Measurements from ENCODE around the gene C5.
A peak's percentile ranks its signal among the peaks of the same experiment; 100 is the strongest.

Gene C5

GRCh38 chr9:120944434-120944843 is 105.6 kb downstream of the C5 start:
- in situ Hi-C loops (cut with MboI; ENCODE audit: low sequenced_read_pairs, unreplicated experiment), result no loop called here
- DNase-seq (ENCODE audit: low spot score), result peak; percentile 78
- TF ChIP-seq CTCF (IDR thresholded peaks at IDR 0.05; ENCODE audit: borderline replicate concordance, control extremely low read depth, extremely low read depth, insufficient read depth, missing control alignments), result no peak

- in situ Hi-C loops (cut with MboI; ENCODE audit: low sequenced_read_pairs, unreplicated experiment), result no loop called here
- no peak for DNase-seq (ENCODE audit: low spot score)
- no peak for TF ChIP-seq CTCF (IDR thresholded peaks at IDR 0.05; ENCODE audit: borderline replicate concordance, control extremely low read depth, extremely low read depth, insufficient read depth, missing control alignments)
These were observed 107.7 kb downstream of the C5 start for GRCh38 chr9:120942186-120943001.

- in situ Hi-C loops (cut with MboI; ENCODE audit: low sequenced_read_pairs, unreplicated experiment), result no loop called here
- no peak for DNase-seq (ENCODE audit: low spot score)
These were observed 108.9 kb downstream of the C5 start for GRCh38 chr9:120941046-120941770.

GRCh38 chr9:120940573-120940972 is 109.5 kb downstream of the C5 start:
- in situ Hi-C loops (cut with MboI; ENCODE audit: low sequenced_read_pairs, unreplicated experiment), result no loop called here
- no peak for DNase-seq (ENCODE audit: low spot score)

More at GRCh38 chr9:120941046-120941770, 108.9 kb downstream of the C5 start:
- no peak for TF ChIP-seq CTCF (IDR thresholded peaks at IDR 0.05; ENCODE audit: borderline replicate concordance, control extremely low read depth, extremely low read depth, insufficient read depth, missing control alignments)

GRCh38 chr9:120938851-120939250 is 111.2 kb downstream of the C5 start:
- TF ChIP-seq CTCF (IDR thresholded peaks at IDR 0.05; ENCODE audit: borderline replicate concordance, control extremely low read depth, extremely low read depth, insufficient read depth, missing control alignments), result no peak
- in situ Hi-C loops (cut with MboI; ENCODE audit: low sequenced_read_pairs, unreplicated experiment), result no loop called here
- DNase-seq (ENCODE audit: low spot score), result no peak

More at GRCh38 chr9:120940573-120940972, 109.5 kb downstream of the C5 start:
- no peak for TF ChIP-seq CTCF (IDR thresholded peaks at IDR 0.05; ENCODE audit: borderline replicate concordance, control extremely low read depth, extremely low read depth, insufficient read depth, missing control alignments)

GRCh38 chr9:120937596-120937995 is 112.5 kb downstream of the C5 start:
- no peak for TF ChIP-seq CTCF (IDR thresholded peaks at IDR 0.05; ENCODE audit: borderline replicate concordance, control extremely low read depth, extremely low read depth, insufficient read depth, missing control alignments)
- in situ Hi-C loops (cut with MboI; ENCODE audit: low sequenced_read_pairs, unreplicated experiment), result no loop called here
- DNase-seq (ENCODE audit: low spot score), result no peak

All from GM13976 (cell line).